HUES64 (cell line): ENCODE results near the gene ARHGAP25.

Source experiments
- H3K27ac ChIP-seq: 2 replicates; pipeline ENCODE4 v1.7.0; 2013; ENCODE audit warnings: low read depth, low read length, inconsistent platforms
- H3K27me3 ChIP-seq: 2 replicates; pipeline ENCODE4 v1.6.1; 2013; ENCODE audit warnings: mild to moderate bottlenecking, low read length; ENCODE audit not compliant: insufficient read depth
- H3K36me3 ChIP-seq: 2 replicates; pipeline ENCODE4 v1.6.1; 2013; ENCODE audit warnings: mild to moderate bottlenecking, low read length; ENCODE audit not compliant: insufficient read depth
- H3K4me1 ChIP-seq: 2 replicates; pipeline ENCODE4 v1.6.1; 2013; ENCODE audit warnings: mild to moderate bottlenecking, low read length, moderate library complexity; ENCODE audit not compliant: insufficient read depth
- H3K4me3 ChIP-seq: 2 replicates; pipeline ENCODE4 v1.5.1; 2013; ENCODE audit warnings: mild to moderate bottlenecking, low read length, moderate library complexity
- H3K9ac ChIP-seq: 2 replicates; pipeline ENCODE4 v1.6.1; 2013; ENCODE audit warnings: mild to moderate bottlenecking, low read depth, low read length
- H3K9me3 ChIP-seq: 2 replicates; pipeline ENCODE4 v1.6.1; 2013; ENCODE audit warnings: low read depth, low read length; ENCODE audit not compliant: insufficient read depth
- WGBS: fragments of 150-250, 120-280 bp; methylation state at CpG from one replicate; pipeline ENCODE4 v1.1.7; 2013; ENCODE audit warnings: missing lambda C conversion rate; 5-methylcytosine and 5-hydroxymethylcytosine counted together

Gene ARHGAP25

GRCh38 chr2:68700560-68700959 lies 34.1 kb upstream of the ARHGAP25 start:
- Histone ChIP-seq H3K9me3 (peaks cover 40% of the 10 kb centered on the region), H3K27me3 (no peaks in the 10 kb centered on the region), H3K4me1 (peaks cover 18% of the 10 kb centered on the region), H3K36me3 (no peaks in the 10 kb centered on the region), H3K4me3 (no peak overlapping the region), H3K27ac (no peak overlapping the region), H3K9ac (no peak overlapping the region)
- WGBS = 100% methylated on average over 2 of the region's 2 CpGs

- H3K9me3 ChIP-seq = no peaks in the 10 kb centered on the region
Measured at GRCh38 chr2:68706637-68707036, 28.0 kb upstream of the ARHGAP25 start.

GRCh38 chr2:68708629-68709028 lies 26.0 kb upstream of the ARHGAP25 start:
- Histone ChIP-seq H3K36me3 (no peaks in the 10 kb centered on the region), H3K4me1 (no peaks in the 10 kb centered on the region), H3K4me3 (no peak overlapping the region), H3K9ac (no peak overlapping the region), H3K27me3 (no peaks in the 10 kb centered on the region), H3K9me3 (no peaks in the 10 kb centered on the region), H3K27ac (no peak overlapping the region)
- 94% methylated on average over 3 of the region's 3 CpGs for WGBS

More at GRCh38 chr2:68706637-68707036, 28.0 kb upstream of the ARHGAP25 start:
- 95% methylated on average over 3 of the region's 3 CpGs for WGBS
- no peaks in the 10 kb centered on the region for H3K36me3 ChIP-seq
- H3K27me3 ChIP-seq = no peaks in the 10 kb centered on the region
- no peak overlapping the region for H3K9ac ChIP-seq
- no peak overlapping the region for H3K4me3 ChIP-seq
- no peak overlapping the region for H3K27ac ChIP-seq
- H3K4me1 ChIP-seq = no peaks in the 10 kb centered on the region

GRCh38 chr2:68709421-68709911 lies 25.1 kb upstream of the ARHGAP25 start:
- Histone ChIP-seq H3K4me3 (no peak overlapping the region), H3K36me3 (no peaks in the 10 kb centered on the region), H3K9me3 (no peaks in the 10 kb centered on the region), H3K27ac (no peak overlapping the region), H3K27me3 (no peaks in the 10 kb centered on the region), H3K4me1 (no peaks in the 10 kb centered on the region), H3K9ac (no peak overlapping the region)
- WGBS = 44% methylated on average over 5 of the region's 5 CpGs

GRCh38 chr2:68710336-68710735 lies 24.3 kb upstream of the ARHGAP25 start:
- H3K27ac ChIP-seq = no peak overlapping the region

GRCh38 chr2:68710756-68711155 lies 23.9 kb upstream of the ARHGAP25 start:
- H3K4me3 ChIP-seq = no peak overlapping the region
- no peaks in the 10 kb centered on the region for H3K36me3 ChIP-seq
- H3K9me3 ChIP-seq = no peaks in the 10 kb centered on the region
- H3K9ac ChIP-seq = no peak overlapping the region
- 97% methylated on average over 1 of the region's 1 CpG for WGBS
- H3K27me3 ChIP-seq = no peaks in the 10 kb centered on the region
- no peak overlapping the region for H3K27ac ChIP-seq
- H3K4me1 ChIP-seq = no peaks in the 10 kb centered on the region

More at GRCh38 chr2:68710336-68710735, 24.3 kb upstream of the ARHGAP25 start:
- no peaks in the 10 kb centered on the region for H3K36me3 ChIP-seq
- no peak overlapping the region for H3K4me3 ChIP-seq
- H3K9me3 ChIP-seq = no peaks in the 10 kb centered on the region
- no peaks in the 10 kb centered on the region for H3K4me1 ChIP-seq
- H3K27me3 ChIP-seq = no peaks in the 10 kb centered on the region
- 95% methylated on average over 1 of the region's 1 CpG for WGBS
- H3K9ac ChIP-seq = no peak overlapping the region

- no peaks in the 10 kb centered on the region for H3K9me3 ChIP-seq
- H3K4me3 ChIP-seq = no peak overlapping the region
- no peak overlapping the region for H3K27ac ChIP-seq
- no peaks in the 10 kb centered on the region for H3K4me1 ChIP-seq
- WGBS = 94% methylated on average over 2 of the region's 3 CpGs
- H3K36me3 ChIP-seq = no peaks in the 10 kb centered on the region
- no peak overlapping the region for H3K9ac ChIP-seq
- H3K27me3 ChIP-seq = no peaks in the 10 kb centered on the region
Measured at GRCh38 chr2:68714866-68715265, 19.7 kb upstream of the ARHGAP25 start.

- H3K4me3 ChIP-seq = no peak overlapping the region
- no peak overlapping the region for H3K9ac ChIP-seq
- H3K4me1 ChIP-seq = no peaks in the 10 kb centered on the region
- H3K9me3 ChIP-seq = no peaks in the 10 kb centered on the region
- H3K27me3 ChIP-seq = no peaks in the 10 kb centered on the region
- WGBS = 49% methylated on average over 13 of the region's 13 CpGs
- no peak overlapping the region for H3K27ac ChIP-seq
- no peaks in the 10 kb centered on the region for H3K36me3 ChIP-seq
Measured at GRCh38 chr2:68715353-68716041, 19.1 kb upstream of the ARHGAP25 start.

- Histone ChIP-seq H3K9ac (no peak overlapping the region), H3K4me1 (no peaks in the 10 kb centered on the region), H3K27ac (no peak overlapping the region), H3K36me3 (no peaks in the 10 kb centered on the region), H3K9me3 (no peaks in the 10 kb centered on the region), H3K4me3 (no peak overlapping the region), H3K27me3 (no peaks in the 10 kb centered on the region)
- WGBS = 96% methylated on average over 5 of the region's 8 CpGs
Measured at GRCh38 chr2:68716604-68717304, 17.9 kb upstream of the ARHGAP25 start.

- H3K9ac ChIP-seq = no peak overlapping the region
Measured at GRCh38 chr2:68717305-68717661, 17.3 kb upstream of the ARHGAP25 start.

GRCh38 chr2:68719912-68720311 lies 14.7 kb upstream of the ARHGAP25 start:
- WGBS = 95% methylated on average over 4 of the region's 4 CpGs
- H3K4me1 ChIP-seq = no peaks in the 10 kb centered on the region

More at GRCh38 chr2:68717305-68717661, 17.3 kb upstream of the ARHGAP25 start:
- H3K36me3 ChIP-seq = no peaks in the 10 kb centered on the region
- no peaks in the 10 kb centered on the region for H3K4me1 ChIP-seq
- WGBS = 89% methylated on average over 3 of the region's 3 CpGs
- no peak overlapping the region for H3K27ac ChIP-seq
- H3K27me3 ChIP-seq = no peaks in the 10 kb centered on the region
- H3K9me3 ChIP-seq = no peaks in the 10 kb centered on the region
- H3K4me3 ChIP-seq = no peak overlapping the region

More at GRCh38 chr2:68719912-68720311, 14.7 kb upstream of the ARHGAP25 start:
- H3K36me3 ChIP-seq = no peaks in the 10 kb centered on the region
- H3K9ac ChIP-seq = no peak overlapping the region
- no peak overlapping the region for H3K27ac ChIP-seq
- H3K9me3 ChIP-seq = no peaks in the 10 kb centered on the region
- H3K4me3 ChIP-seq = no peak overlapping the region
- H3K27me3 ChIP-seq = no peaks in the 10 kb centered on the region
